HS-27A (cell line): ENCODE measurements around the gene ADGRD2.

Experiments used
- DNase-seq: peaks from one replicate; pipeline ENCODE4 v3.0.0-alpha.2; 2012; ENCODE audit warnings: low read depth, missing footprints

Gene ADGRD2

GRCh38 chr9:124436320-124436719, 13.9 kb upstream of the ADGRD2 start:
- no peak for DNase-seq

GRCh38 chr9:124437086-124437485, 13.2 kb upstream of the ADGRD2 start:
- no peak for DNase-seq

GRCh38 chr9:124438091-124438490, 12.2 kb upstream of the ADGRD2 start:
- DNase-seq = no peak

GRCh38 chr9:124439086-124439485, 11.2 kb upstream of the ADGRD2 start:
- DNase-seq = no peak

- DNase-seq = no peak
These were observed 10.5 kb upstream of the ADGRD2 start for GRCh38 chr9:124439686-124440243.

- DNase-seq = no peak
These were observed 9.5 kb upstream of the ADGRD2 start for GRCh38 chr9:124440786-124441185.

- DNase-seq = no peak
These were observed 9.0 kb upstream of the ADGRD2 start for GRCh38 chr9:124441291-124441690.

GRCh38 chr9:124442379-124442778, 7.9 kb upstream of the ADGRD2 start:
- DNase-seq = no peak

GRCh38 chr9:124442826-124443225, 7.4 kb upstream of the ADGRD2 start:
- no peak for DNase-seq

- DNase-seq = no peak
These were observed 6.6 kb upstream of the ADGRD2 start for GRCh38 chr9:124443625-124444024.

GRCh38 chr9:124444166-124444565, 6.1 kb upstream of the ADGRD2 start:
- no peak for DNase-seq

GRCh38 chr9:124447297-124447661, 3.0 kb upstream of the ADGRD2 start:
- no peak for DNase-seq

GRCh38 chr9:124448019-124448418, 2.2 kb upstream of the ADGRD2 start:
- DNase-seq = no peak

- no peak for DNase-seq
These were observed 685 bp upstream of the ADGRD2 start for GRCh38 chr9:124449381-124450151.

GRCh38 chr9:124450931-124451661, 845 bp downstream of the ADGRD2 start:
- no peak for DNase-seq

- DNase-seq = no peak
These were observed 2.1 kb downstream of the ADGRD2 start for GRCh38 chr9:124452326-124452725.

- no peak for DNase-seq
These were observed 2.8 kb downstream of the ADGRD2 start for GRCh38 chr9:124452841-124453585.

- DNase-seq = no peak
These were observed 3.4 kb downstream of the ADGRD2 start for GRCh38 chr9:124453586-124454191.

GRCh38 chr9:124454296-124454695, 4.0 kb downstream of the ADGRD2 start:
- DNase-seq = no peak

- DNase-seq = no peak
These were observed 4.7 kb downstream of the ADGRD2 start for GRCh38 chr9:124454791-124455443.

GRCh38 chr9:124455820-124456219, 5.6 kb downstream of the ADGRD2 start:
- DNase-seq = no peak
